Measurements from ENCODE around the gene S100PBP. TPM values are rescaled to one million over a fixed set of nuclear protein-coding genes. Genes with fewer than 3 reads are reported as not detected.

The S100PBP gene
- total RNA-seq, 1 donor from 2014 or later: 66.1 TPM

- Mint-ChIP-seq H3K9me3 (ENCODE audit: low read depth) (no peaks in the 10 kb centered on the region), H3K4me3 (ENCODE audit: low read depth) (no peak overlapping the region), H3K27me3 (no peaks in the 10 kb centered on the region), H3K27ac (no peak overlapping the region), H3K4me1 (ENCODE audit: low read depth) (peaks cover 11% of the 10 kb centered on the region), H3K36me3 (ENCODE audit: insufficient read depth) (peaks cover 20% of the 10 kb centered on the region)
- TF ChIP-seq CTCF (IDR thresholded peaks at IDR 0.05; ENCODE audit: unreplicated experiment): no peak
- DNase-seq (ENCODE audit: low spot score, unreplicated experiment): no peak
Observed at GRCh38 chr1:32858791-32859190, 41.3 kb downstream of the S100PBP start.

DNA sequence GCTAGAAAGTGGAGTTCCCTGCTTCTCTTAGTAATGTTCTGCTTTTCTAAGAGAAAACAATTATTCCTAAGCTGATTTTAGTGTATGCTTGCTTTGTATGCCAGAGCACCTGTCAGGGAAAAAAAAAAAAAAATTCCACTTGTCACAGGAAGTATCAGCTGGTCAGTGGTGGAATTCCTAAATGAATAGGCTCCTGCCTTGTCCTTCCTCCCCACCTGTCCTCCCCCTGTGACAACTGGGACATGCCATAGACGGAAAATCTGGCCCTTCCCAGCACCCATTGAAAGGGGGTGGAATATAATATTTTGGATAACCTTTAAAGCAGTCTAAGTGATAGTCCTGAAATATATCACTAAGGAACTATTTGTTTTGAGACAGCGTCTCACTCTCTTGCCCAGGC is 42.5 kb downstream of the S100PBP start:
- Mint-ChIP-seq H3K9me3 (ENCODE audit: low read depth) (no peaks in the 10 kb centered on the region), H3K36me3 (ENCODE audit: insufficient read depth) (peaks cover 14% of the 10 kb centered on the region), H3K4me3 (ENCODE audit: low read depth) (no peak overlapping the region), H3K27ac (no peak overlapping the region), H3K4me1 (ENCODE audit: low read depth) (peaks cover 5% of the 10 kb centered on the region), H3K27me3 (no peaks in the 10 kb centered on the region)
- no peak for TF ChIP-seq CTCF (IDR thresholded peaks at IDR 0.05; ENCODE audit: unreplicated experiment)
- no peak for DNase-seq (ENCODE audit: low spot score, unreplicated experiment)

DNA sequence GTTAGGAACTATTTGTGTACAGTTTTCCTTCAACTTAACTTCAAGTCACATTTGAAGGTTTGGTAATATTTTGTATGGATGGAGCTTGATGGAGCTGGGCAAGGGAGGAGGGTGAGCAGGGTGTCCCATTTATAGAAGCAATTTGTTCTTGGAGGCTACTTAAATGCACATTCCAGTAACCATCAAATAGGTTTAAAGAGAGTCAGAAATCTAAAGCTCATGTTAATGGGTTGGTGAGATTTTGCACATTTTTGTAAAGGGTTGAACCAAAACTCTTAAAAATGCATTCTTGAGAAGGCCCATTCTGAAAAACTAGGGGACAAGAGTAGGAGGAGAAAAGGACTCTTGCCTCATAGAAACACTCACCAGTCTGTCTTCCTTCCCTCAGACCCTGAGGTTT is 43.1 kb downstream of the S100PBP start:
- TF ChIP-seq CTCF (IDR thresholded peaks at IDR 0.05; ENCODE audit: unreplicated experiment): no peak
- Mint-ChIP-seq H3K4me1 (ENCODE audit: low read depth) (no peaks in the 10 kb centered on the region), H3K4me3 (ENCODE audit: low read depth) (no peak overlapping the region), H3K27me3 (no peaks in the 10 kb centered on the region), H3K9me3 (ENCODE audit: low read depth) (no peaks in the 10 kb centered on the region), H3K27ac (no peak overlapping the region), H3K36me3 (ENCODE audit: insufficient read depth) (peaks cover 14% of the 10 kb centered on the region)
- no peak for DNase-seq (ENCODE audit: low spot score, unreplicated experiment)

- no peak for DNase-seq (ENCODE audit: low spot score, unreplicated experiment)
- TF ChIP-seq CTCF (IDR thresholded peaks at IDR 0.05; ENCODE audit: unreplicated experiment): no peak
- Mint-ChIP-seq H3K9me3 (ENCODE audit: low read depth) (no peaks in the 10 kb centered on the region), H3K27ac (no peak overlapping the region), H3K4me1 (ENCODE audit: low read depth) (no peaks in the 10 kb centered on the region), H3K36me3 (ENCODE audit: insufficient read depth) (peaks cover 11% of the 10 kb centered on the region), H3K4me3 (ENCODE audit: low read depth) (no peak overlapping the region), H3K27me3 (peaks cover 3% of the 10 kb centered on the region)
Observed at GRCh38 chr1:32861904-32862695, 44.6 kb downstream of the S100PBP start.

DNA sequence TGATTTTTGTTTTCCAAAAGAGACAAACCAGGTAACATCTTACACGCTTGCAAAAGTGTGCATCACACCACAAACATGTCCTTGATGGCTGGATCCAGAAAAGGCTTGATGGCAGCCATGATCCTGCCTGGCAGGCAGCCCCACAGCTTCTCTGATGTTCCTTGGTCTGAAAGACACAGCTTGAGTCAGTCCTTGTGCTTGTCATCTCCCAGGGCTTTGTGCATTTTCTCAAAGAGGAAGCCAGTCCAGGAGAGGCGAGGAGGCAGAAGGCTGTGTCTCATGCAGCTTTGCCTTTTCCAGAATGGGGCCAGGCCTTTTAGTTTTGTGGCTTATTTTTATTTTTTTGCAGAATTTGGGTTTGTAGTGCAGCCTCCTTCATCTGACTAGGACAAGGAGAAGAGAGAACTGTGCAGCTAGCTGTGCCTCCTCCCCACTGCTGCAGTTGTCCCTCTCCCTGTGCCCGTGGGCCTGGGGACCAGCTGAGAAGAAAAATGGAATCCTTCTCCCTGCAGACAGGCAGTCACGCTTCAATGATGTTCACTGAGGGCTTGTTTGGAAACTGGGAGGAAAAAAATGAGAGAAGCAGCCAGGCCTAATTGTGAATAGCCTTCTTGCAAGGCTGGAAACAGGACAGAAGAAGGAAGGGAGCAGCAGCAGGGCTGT is 45.9 kb downstream of the S100PBP start:
- TF ChIP-seq CTCF (IDR thresholded peaks at IDR 0.05; ENCODE audit: unreplicated experiment): no peak
- DNase-seq (ENCODE audit: low spot score, unreplicated experiment): no peak
- H3K4me3 Mint-ChIP-seq (ENCODE audit: low read depth): no peak overlapping the region
- H3K36me3 Mint-ChIP-seq (ENCODE audit: insufficient read depth): peaks cover 12% of the 10 kb centered on the region
- H3K9me3 Mint-ChIP-seq (ENCODE audit: low read depth): no peaks in the 10 kb centered on the region
- peaks cover 7% of the 10 kb centered on the region for H3K27me3 Mint-ChIP-seq
- H3K27ac Mint-ChIP-seq: no peak overlapping the region
- no peaks in the 10 kb centered on the region for H3K4me1 Mint-ChIP-seq (ENCODE audit: low read depth)
